ENCODE data around the gene RBMS3.
"Not testable (repeated sequence)": the region's sequence is repeated elsewhere in the genome, so short reads cannot be mapped to it uniquely, and the experiment has no call there.

Gene RBMS3

DNA sequence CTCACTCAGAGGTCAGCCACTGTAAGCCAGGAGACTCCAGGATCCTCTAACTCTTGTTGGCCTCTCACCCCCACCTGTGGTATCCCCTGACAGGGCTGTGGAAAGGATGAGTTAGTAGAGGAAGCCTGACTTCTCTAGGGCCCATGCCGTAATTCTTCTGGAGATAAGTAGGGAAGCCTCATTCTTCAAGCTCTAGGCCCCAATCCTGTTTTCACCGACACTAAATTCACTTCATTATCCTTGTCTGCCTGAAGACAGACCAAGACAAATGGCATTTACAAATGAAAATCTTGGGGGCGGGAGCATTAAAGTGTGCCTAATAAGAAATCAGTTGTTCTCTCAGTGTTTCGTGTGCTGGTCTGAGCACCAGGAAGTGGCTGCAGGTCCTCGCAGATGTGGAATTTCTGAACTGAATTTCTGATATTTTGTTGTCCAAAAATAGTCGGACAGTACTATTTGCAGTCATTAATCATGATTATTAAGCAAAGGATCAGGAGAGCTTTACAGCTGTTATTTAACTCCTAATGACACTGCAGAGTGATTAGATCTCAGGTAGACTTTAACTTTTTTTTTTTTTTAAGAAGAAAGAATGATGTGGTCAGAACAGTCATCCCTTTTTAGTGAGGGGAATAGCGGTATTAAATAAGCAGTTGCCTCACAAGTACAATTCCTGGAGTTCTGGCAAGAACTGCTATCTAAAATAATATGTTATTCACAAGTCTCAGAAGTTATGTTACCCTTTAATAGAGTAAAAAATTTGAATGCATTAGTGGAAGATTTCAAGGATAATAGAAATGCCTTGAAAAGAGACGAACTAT, 58.4 kb downstream of the RBMS3 start:
- no peak for DNase-seq (ENCODE audit: low read depth)

GRCh38 chr3:29344154-29344553, 63.3 kb downstream of the RBMS3 start:
- no peak for DNase-seq (ENCODE audit: low read depth)

DNA sequence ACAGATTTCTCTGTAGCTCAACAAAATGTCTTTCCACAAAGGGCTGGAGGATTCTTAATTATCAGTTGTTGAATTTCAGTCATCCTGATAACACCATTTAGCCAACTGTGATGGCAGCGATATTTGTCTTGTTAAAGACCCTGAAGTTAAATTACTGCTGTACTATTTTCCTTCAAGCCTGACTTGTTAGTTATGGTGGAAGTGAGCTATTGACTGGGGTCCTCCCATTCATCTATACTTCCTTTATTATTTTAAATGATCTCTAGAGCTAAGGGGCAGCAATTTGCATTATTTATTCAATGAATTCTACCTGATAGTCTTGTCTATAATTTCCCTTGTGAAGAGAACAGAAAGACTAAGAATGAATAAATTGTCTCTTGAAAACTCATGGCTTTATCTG, 64.1 kb downstream of the RBMS3 start:
- no peak for DNase-seq (ENCODE audit: low read depth)

GRCh38 chr3:29345516-29346300, 64.8 kb downstream of the RBMS3 start:
- DNase-seq (ENCODE audit: low read depth) = no peak

DNA sequence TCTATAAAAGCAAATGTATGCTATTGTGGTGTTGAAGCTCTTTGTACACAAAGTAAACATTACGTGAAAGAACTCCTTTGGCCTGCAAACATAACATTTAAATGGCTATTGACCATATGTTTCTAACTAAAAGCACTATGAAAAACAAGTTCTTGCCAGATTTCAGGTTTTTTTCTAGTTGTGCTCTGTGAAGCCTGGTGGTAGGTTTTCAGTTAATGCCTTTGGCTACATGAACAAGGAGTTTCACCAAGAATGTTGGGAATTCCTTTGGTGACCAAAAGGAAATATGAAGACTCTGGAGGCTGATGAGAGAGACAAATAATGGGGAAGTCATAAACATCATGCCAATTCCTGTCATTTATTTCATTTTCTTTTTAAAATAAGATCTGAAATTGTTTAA, 66.0 kb downstream of the RBMS3 start:
- DNase-seq (ENCODE audit: low read depth) = no peak

GRCh38 chr3:29347412-29347811, 66.5 kb downstream of the RBMS3 start:
- no peak for DNase-seq (ENCODE audit: low read depth)

DNA sequence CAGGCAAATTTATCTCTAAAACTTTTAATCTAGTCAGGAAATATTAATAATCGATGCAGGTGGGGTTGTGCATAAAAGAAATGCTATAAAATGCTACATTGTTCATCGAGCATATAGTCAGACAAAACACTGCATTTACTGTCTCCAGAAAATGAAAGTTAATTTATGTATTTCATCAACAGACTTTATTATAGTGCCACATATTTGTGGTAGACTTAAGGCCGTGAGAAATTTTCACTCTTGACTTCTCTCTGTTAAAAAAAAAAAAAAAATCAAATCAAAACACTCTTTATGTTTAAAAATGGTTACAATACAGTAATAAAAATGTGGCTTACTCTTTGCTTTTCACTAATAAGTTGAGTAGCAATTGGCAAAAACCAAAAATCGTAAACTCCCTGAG, 67.4 kb downstream of the RBMS3 start:
- DNase-seq (ENCODE audit: low read depth) = no peak

GRCh38 chr3:29349049-29349448, 68.2 kb downstream of the RBMS3 start:
- DNase-seq (ENCODE audit: low read depth) = no peak

GRCh38 chr3:29353807-29354206, 72.9 kb downstream of the RBMS3 start:
- DNase-seq (ENCODE audit: low read depth) = no peak

DNA sequence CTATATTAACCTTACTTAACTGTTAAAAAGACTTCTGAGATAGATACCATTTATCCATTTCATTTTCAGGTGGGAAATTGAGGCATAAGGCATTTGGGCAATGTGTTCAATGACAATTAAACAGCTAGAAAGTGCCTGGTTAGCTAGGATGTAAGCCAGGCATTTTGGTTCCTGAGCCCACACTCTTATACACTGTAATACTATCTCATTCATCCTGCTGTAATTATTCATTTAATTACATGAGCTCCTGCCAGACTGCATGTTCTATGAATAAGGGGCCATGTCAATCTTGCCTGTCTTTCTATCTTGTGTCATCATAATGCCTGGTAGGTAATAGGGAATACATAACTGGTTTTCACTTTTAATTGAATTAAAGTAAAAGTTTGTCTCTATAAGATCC, 74.0 kb downstream of the RBMS3 start:
- no peak for DNase-seq (ENCODE audit: low read depth)

- DNase-seq (ENCODE audit: low read depth) = no peak
Observed at GRCh38 chr3:29356062-29356461, 75.2 kb downstream of the RBMS3 start.

DNA sequence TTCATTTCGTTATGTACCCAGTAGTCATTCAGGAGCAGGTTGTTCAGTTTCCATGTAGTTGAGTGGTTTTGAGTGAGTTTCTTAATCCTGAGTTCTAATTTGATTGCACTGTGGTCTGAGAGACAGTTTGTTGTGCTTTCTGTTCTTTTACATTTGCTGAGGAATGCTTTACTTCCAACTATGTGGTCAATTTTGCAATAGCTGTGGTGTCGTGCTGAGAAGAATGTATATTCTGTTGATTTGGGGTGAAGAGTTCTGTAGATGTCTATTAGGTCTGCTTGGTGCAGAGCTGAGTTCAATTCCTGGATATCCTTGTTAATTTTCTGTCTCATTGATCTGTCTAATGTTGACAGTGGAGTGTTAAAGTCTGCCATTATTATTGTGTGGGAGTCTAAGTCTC, 79.4 kb downstream of the RBMS3 start:
- DNase-seq (ENCODE audit: low read depth) = not testable (repeated sequence)

- DNase-seq (ENCODE audit: low read depth) = no peak
Observed at GRCh38 chr3:29363110-29363509, 82.2 kb downstream of the RBMS3 start.

DNA sequence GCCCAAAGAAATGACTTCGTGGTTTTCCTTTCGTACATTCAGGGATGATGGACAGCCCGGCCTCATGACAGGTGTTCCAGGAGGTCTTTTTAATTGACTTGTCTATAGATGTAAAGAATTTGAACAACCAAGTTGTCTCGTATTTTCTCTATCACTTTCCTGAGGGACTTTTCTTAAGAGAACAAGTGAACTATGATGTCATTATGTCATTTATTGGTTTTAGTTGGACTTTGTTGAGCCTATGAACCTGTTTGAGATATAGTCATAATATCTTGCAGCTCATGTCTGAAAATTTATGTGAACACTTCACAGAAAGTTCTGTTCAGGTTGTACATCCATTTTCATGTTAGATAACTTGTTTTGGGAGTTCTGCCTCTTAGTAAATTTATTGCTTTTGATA, 89.2 kb downstream of the RBMS3 start:
- DNase-seq (ENCODE audit: low read depth) = no peak

DNA sequence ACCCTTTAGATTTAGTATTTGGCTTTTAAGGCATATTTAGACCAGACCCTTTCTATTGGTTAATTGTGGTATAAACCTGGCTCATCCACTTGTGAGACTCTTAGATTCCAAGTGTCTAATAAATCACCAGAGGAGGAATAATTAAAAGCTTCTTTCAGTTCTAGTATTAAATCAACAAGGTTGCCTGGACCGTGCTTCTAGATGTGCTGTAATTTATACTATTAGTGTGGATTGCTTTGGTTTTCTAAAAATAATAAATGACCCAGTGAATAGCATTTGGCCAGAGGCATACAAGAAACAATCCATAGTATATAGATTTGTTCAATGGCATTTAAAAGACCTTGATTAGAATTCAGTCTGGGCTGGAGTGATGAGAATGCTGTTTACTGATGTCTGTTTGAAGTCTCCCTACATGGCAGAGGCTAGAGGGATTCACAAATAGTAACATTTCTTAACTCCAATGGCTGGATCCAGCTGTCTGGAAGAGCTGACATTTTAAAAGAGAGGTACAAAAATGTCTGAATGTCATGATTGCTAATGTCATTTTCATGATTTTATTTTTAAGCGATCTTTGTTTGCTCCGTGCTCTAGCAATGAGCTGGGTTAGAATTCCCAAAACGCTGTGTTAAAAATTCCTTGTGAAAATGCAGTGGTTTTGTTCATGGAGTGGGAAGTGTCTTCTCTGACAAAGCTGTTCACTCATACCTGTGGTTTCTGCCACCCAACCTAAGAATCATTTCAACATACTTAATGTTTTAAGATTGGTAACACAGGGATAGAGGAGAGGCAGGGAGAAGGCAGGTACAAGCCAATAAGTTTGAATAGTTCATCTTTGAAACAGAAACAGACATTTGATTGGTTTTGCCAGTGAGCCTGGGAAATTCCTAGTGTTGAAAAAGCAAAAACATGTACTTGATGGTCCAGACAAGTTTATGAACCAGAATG, 89.9 kb downstream of the RBMS3 start:
- no peak for DNase-seq (ENCODE audit: low read depth)

GRCh38 chr3:29373131-29373680, 92.3 kb downstream of the RBMS3 start:
- DNase-seq (ENCODE audit: low read depth) = no peak

GRCh38 chr3:29374226-29374625, 93.4 kb downstream of the RBMS3 start:
- DNase-seq (ENCODE audit: low read depth) = no peak

GRCh38 chr3:29379097-29379496, 98.2 kb downstream of the RBMS3 start:
- no peak for DNase-seq (ENCODE audit: low read depth)

DNA sequence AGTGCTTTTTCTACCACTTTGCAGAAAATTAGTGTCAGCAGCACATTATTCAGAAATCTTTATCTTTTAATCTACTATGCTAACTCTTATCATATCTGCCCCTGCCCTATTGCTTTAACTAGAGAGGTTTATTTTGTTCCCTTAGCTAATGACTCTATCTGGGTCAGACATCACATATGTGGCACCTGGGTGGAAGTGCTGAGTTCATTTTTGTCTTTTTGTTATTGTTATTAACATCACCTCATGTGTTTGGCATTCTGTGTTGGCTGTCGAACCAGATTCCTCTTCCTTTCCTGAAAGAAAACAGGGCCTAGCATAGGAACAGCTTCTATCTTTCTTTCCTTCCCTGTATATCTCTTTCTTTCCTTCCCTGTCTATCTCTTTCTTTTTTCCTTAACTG, 100.7 kb downstream of the RBMS3 start:
- no peak for DNase-seq (ENCODE audit: low read depth)

DNA sequence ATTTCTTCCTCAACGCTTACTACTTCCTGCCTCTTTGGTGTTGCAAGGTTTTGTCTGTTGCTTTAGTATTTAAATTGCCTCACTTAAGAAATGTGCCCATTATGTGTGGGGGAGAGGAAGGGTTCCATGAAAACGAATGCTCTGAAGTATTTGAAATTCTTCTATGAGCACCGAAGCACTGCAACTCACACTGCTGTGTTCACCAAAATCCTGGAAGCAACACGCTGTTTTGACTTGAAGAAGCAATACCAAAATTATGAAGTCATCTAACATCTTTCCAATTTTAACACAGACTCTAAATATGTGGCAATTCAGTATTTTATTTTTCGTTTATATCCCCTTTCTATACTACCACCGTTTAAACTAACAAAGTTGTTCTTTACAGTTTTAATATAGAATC, 101.5 kb downstream of the RBMS3 start:
- DNase-seq (ENCODE audit: low read depth) = no peak

DNA sequence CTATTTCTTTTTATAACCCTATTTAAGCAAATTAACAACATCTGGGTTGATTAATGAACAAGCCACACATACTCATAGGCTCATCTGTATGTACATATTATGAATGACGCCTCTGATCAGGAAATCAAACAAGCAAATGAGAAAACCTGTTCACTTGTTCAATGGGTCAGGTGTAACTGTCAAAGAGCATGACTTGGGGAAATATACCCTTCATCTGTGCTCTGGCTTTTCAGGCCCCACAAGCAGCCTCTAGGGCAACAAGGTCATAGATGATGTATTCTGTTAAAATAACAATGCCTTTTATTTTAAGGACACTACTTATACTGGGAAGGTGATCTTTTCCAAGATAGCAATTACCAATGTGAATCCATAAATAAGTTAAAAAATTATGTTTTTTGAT, 102.0 kb downstream of the RBMS3 start:
- no peak for DNase-seq (ENCODE audit: low read depth)

- no peak for DNase-seq (ENCODE audit: low read depth)
Observed at GRCh38 chr3:29384640-29385039, 103.8 kb downstream of the RBMS3 start.
